Measurements from ENCODE around the gene COPS7B. TPM values are rescaled to one million over a fixed set of nuclear protein-coding genes. Genes with fewer than 3 reads are reported as not detected.

The COPS7B gene
- total and polyA plus RNA-seq, 10 of the 15 experiments (the other 5 are each of a cell fraction or from before 2014, with no cell fraction given) = 6.3 to 58.8 (median 40.4) TPM

GRCh38 chr2:231856959-231857358, 70.7 kb downstream of the COPS7B start:
- no peak overlapping the region for H3K9ac ChIP-seq (ENCODE audit: control insufficient read depth, insufficient read depth, low read length)
- TF ChIP-seq PRDM15 (CRISPR knock-in tag; IDR thresholded peaks at IDR 0.05) = no peak
- TF ChIP-seq ZNF592 (IDR thresholded peaks at IDR 0.05) = no peak
- no peak for TF ChIP-seq E2F4 (IDR thresholded peaks at IDR 0.05; ENCODE audit: low read depth, low read length)
- no peak overlapping the region for H2AFZ ChIP-seq (ENCODE audit: control insufficient read depth, low read depth, low read length)
- ChIA-PET CTCF (no interaction called here), POLR2A (no interaction called here), SMC1A (ENCODE audit: uncharacterized antibody, unreplicated experiment) (no interaction called here), RAD21 (ENCODE audit: unreplicated experiment) (no interaction called here)
- FAIRE-seq (no peak), ATAC-seq (no peak), DNase-seq (ENCODE audit: low read depth, low spot score) (no peak)
- no peaks in the 10 kb centered on the region for H3K79me2 ChIP-seq (ENCODE audit: control insufficient read depth, insufficient read depth, low read length)
- no peaks in the 10 kb centered on the region for H3K9me3 ChIP-seq (replicated peaks; ENCODE audit: control insufficient read depth, insufficient read depth, low read length)
- in situ Hi-C loops (cut with MboI) (no loop called here), intact Hi-C loops (cut with micrococcal nuclease; ENCODE audit: unreplicated experiment) (no loop called here)
- H3K4me2 ChIP-seq (ENCODE audit: control insufficient read depth, insufficient read depth) = no peak overlapping the region
- no peaks in the 10 kb centered on the region for H3K36me3 ChIP-seq (ENCODE audit: control insufficient read depth in 2 of 2, insufficient read depth in 2 of 2, low read length in 1 of 2)
- BruUV-seq (replicated peaks) = no TSS peak
- H4K20me1 ChIP-seq (ENCODE audit: control insufficient read depth, insufficient read depth) = no peaks in the 10 kb centered on the region
- H3K27me3 ChIP-seq (replicated peaks in 1 of 2; ENCODE audit: control insufficient read depth in 2 of 2, insufficient read depth in 2 of 2, low read length in 1 of 2) = no peaks in the 10 kb centered on the region; a peak in 1 of 4 replicates
- no peak overlapping the region for H3K4me3 ChIP-seq
- 41% methylated on average over 6 of the region's 6 CpGs for WGBS (ENCODE audit: insufficient coverage, insufficient replicate concordance, low lambda C conversion rate, missing lambda C conversion rate)
- no peak overlapping the region for H3K27ac ChIP-seq (ENCODE audit: control insufficient read depth, insufficient read depth)
- H3K4me1 ChIP-seq (ENCODE audit: control insufficient read depth, insufficient read depth, low read length) = no peaks in the 10 kb centered on the region

Small RNA genes lying within 50 kb of the gene (small RNA-seq; reads per million reads assigned to genes)
- not detected for gene AC073476.4

Other genes with a start within 250 kb of the COPS7B start
- not detected in 2 replicates for gene TEX44, start 193.6 kb upstream of the COPS7B start, total RNA-seq (2014; rRNA removed)
- gene TEX44, start 193.6 kb upstream of the COPS7B start, total RNA-seq (2014; rRNA removed; fragmentation: Illumina TruSeq; extraction: Trizol) = not detected in 2 replicates
- not detected in 2 replicates for gene TEX44, start 193.6 kb upstream of the COPS7B start, total RNA-seq (2021)
- not detected in 2 replicates for gene TEX44, start 193.6 kb upstream of the COPS7B start, polyA plus RNA-seq (2011; rRNA removed)
- not detected in 2 replicates for gene TEX44, start 193.6 kb upstream of the COPS7B start, polyA plus RNA-seq (2014; fragmentation: Illumina TruSeq; extraction: Trizol)
- gene TEX44, start 193.6 kb upstream of the COPS7B start, polyA plus RNA-seq (2014; fragmentation: Nextera tagmentation; extraction: Ambion mirVana) = not detected
- gene TEX44, start 193.6 kb upstream of the COPS7B start, polyA plus RNA-seq (2014; rRNA removed) = not detected in 2 replicates
- gene TEX44, start 193.6 kb upstream of the COPS7B start, polyA plus RNA-seq (2016; fragmentation: Nextera tagmentation; extraction: Ambion mirVana) = not detected
- 1,683 and 1,891 TPM in 2 replicates for gene PTMA, start 77.9 kb upstream of the COPS7B start, total RNA-seq (2014; rRNA removed)
- gene PTMA, start 77.9 kb upstream of the COPS7B start, total RNA-seq (2014; rRNA removed; fragmentation: Illumina TruSeq; extraction: Trizol) = 3,682 and 3,944 TPM in 2 replicates
- gene PTMA, start 77.9 kb upstream of the COPS7B start, total RNA-seq (2021) = 2,403 and 2,413 TPM in 2 replicates
- 1,144 and 1,534 TPM in 2 replicates for gene PTMA, start 77.9 kb upstream of the COPS7B start, polyA plus RNA-seq (2011; rRNA removed)
- gene PTMA, start 77.9 kb upstream of the COPS7B start, polyA plus RNA-seq (2014; fragmentation: Illumina TruSeq; extraction: Trizol) = 2,851 and 4,022 TPM in 2 replicates
- 1,000 to 10,000 TPM; 3,548 to 5,018 TPM for gene PTMA, start 77.9 kb upstream of the COPS7B start, polyA plus RNA-seq (2014; fragmentation: Nextera tagmentation; extraction: Ambion mirVana)
- 2,120 and 2,624 TPM in 2 replicates for gene PTMA, start 77.9 kb upstream of the COPS7B start, polyA plus RNA-seq (2014; rRNA removed)
- 1,000 to 10,000 TPM; 3,379 to 3,894 TPM for gene PTMA, start 77.9 kb upstream of the COPS7B start, polyA plus RNA-seq (2016; fragmentation: Nextera tagmentation; extraction: Ambion mirVana)
- 51.1 and 56.9 TPM in 2 replicates for gene PDE6D, start 5.2 kb upstream of the COPS7B start, total RNA-seq (2014; rRNA removed)
- gene PDE6D, start 5.2 kb upstream of the COPS7B start, total RNA-seq (2014; rRNA removed; fragmentation: Illumina TruSeq; extraction: Trizol) = 46.0 and 48.0 TPM in 2 replicates
- gene PDE6D, start 5.2 kb upstream of the COPS7B start, total RNA-seq (2021) = 39.2 and 42.6 TPM in 2 replicates
- gene PDE6D, start 5.2 kb upstream of the COPS7B start, polyA plus RNA-seq (2011; rRNA removed) = 62.5 and 66.9 TPM in 2 replicates
- 66.2 and 86.5 TPM in 2 replicates for gene PDE6D, start 5.2 kb upstream of the COPS7B start, polyA plus RNA-seq (2014; fragmentation: Illumina TruSeq; extraction: Trizol)
- 10 to 100 TPM in 1 of 2 experiments, 1 to 10 TPM in 1; 8.2 to 15.9 TPM for gene PDE6D, start 5.2 kb upstream of the COPS7B start, polyA plus RNA-seq (2014; fragmentation: Nextera tagmentation; extraction: Ambion mirVana)
- gene PDE6D, start 5.2 kb upstream of the COPS7B start, polyA plus RNA-seq (2014; rRNA removed) = 47.2 and 61.3 TPM in 2 replicates
- 10 to 100 TPM; 68.9 to 69.4 TPM for gene PDE6D, start 5.2 kb upstream of the COPS7B start, polyA plus RNA-seq (2016; fragmentation: Nextera tagmentation; extraction: Ambion mirVana)
- gene NPPC, start 140.0 kb downstream of the COPS7B start, total RNA-seq (2014; rRNA removed) = not detected in 2 replicates
- not detected in 2 replicates for gene NPPC, start 140.0 kb downstream of the COPS7B start, total RNA-seq (2014; rRNA removed; fragmentation: Illumina TruSeq; extraction: Trizol)
- not detected in 2 replicates for gene NPPC, start 140.0 kb downstream of the COPS7B start, total RNA-seq (2021)
- gene NPPC, start 140.0 kb downstream of the COPS7B start, polyA plus RNA-seq (2011; rRNA removed) = not detected in 2 replicates
- not detected in 2 replicates for gene NPPC, start 140.0 kb downstream of the COPS7B start, polyA plus RNA-seq (2014; fragmentation: Illumina TruSeq; extraction: Trizol)
- gene NPPC, start 140.0 kb downstream of the COPS7B start, polyA plus RNA-seq (2014; fragmentation: Nextera tagmentation; extraction: Ambion mirVana) = not detected
- gene NPPC, start 140.0 kb downstream of the COPS7B start, polyA plus RNA-seq (2014; rRNA removed) = not detected in 2 replicates
- under 1 TPM in 1 of 2 experiments, not detected in 1; 0.15 TPM for gene NPPC, start 140.0 kb downstream of the COPS7B start, polyA plus RNA-seq (2016; fragmentation: Nextera tagmentation; extraction: Ambion mirVana)
- 20.8 and 25.4 TPM in 2 replicates for gene DIS3L2, start 175.3 kb downstream of the COPS7B start, total RNA-seq (2014; rRNA removed)
- gene DIS3L2, start 175.3 kb downstream of the COPS7B start, total RNA-seq (2014; rRNA removed; fragmentation: Illumina TruSeq; extraction: Trizol) = 12.0 and 12.7 TPM in 2 replicates
- 21.0 and 27.1 TPM in 2 replicates for gene DIS3L2, start 175.3 kb downstream of the COPS7B start, total RNA-seq (2021)
- 4.5 and 7.8 TPM in 2 replicates for gene DIS3L2, start 175.3 kb downstream of the COPS7B start, polyA plus RNA-seq (2011; rRNA removed)
- 11.2 and 14.3 TPM in 2 replicates for gene DIS3L2, start 175.3 kb downstream of the COPS7B start, polyA plus RNA-seq (2014; fragmentation: Illumina TruSeq; extraction: Trizol)
- 1 to 10 TPM; 3.5 to 4.8 TPM for gene DIS3L2, start 175.3 kb downstream of the COPS7B start, polyA plus RNA-seq (2014; fragmentation: Nextera tagmentation; extraction: Ambion mirVana)
- 18.5 and 19.1 TPM in 2 replicates for gene DIS3L2, start 175.3 kb downstream of the COPS7B start, polyA plus RNA-seq (2014; rRNA removed)
- gene DIS3L2, start 175.3 kb downstream of the COPS7B start, polyA plus RNA-seq (2016; fragmentation: Nextera tagmentation; extraction: Ambion mirVana) = 10 to 100 TPM; 17.8 to 18.1 TPM

All from GM12878 (cell line).